Suppressor macrophage treated with lipopolysaccharide for 4 hours (primary cell): ENCODE results near the gene EFCC1.
"Not testable (repeated sequence)": the region's sequence is repeated elsewhere in the genome, so short reads cannot be mapped to it uniquely, and the experiment has no call there.

Experiments
- DNase-seq: peaks from one replicate; pipeline ENCODE4 v3.0.0-alpha.2; 2020

EFCC1 gene

GRCh38 chr3:129085818-129086217 is 84.7 kb downstream of the EFCC1 start:
- DNase-seq: no peak

DNA sequence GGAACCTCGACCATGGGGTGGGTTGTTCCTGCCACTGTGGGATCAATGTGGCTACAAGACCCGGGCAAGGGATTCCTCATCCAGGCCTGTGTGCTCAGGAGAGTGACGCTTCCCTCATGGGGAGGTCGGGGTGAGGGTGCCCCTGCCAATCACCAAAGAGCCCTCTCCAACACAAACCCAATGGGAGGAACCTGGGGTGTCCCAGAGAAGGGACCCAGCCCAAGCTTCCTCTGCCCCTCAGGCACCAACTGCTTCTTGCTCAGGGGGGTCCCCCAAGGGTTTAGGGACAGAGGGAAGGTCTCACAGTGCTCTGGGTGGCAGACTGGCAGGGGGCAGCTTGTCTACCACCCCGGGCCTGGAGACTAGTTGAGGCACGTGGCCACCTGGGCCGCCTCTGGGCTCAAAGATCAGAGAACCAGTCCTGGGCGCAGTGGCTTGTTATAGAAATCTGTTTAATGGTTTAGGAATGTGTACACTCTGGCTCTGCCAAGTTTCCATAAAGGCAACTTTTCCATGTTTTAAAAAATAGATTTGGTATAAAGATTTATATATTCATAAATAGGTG is 86.1 kb downstream of the EFCC1 start:
- no peak for DNase-seq

DNA sequence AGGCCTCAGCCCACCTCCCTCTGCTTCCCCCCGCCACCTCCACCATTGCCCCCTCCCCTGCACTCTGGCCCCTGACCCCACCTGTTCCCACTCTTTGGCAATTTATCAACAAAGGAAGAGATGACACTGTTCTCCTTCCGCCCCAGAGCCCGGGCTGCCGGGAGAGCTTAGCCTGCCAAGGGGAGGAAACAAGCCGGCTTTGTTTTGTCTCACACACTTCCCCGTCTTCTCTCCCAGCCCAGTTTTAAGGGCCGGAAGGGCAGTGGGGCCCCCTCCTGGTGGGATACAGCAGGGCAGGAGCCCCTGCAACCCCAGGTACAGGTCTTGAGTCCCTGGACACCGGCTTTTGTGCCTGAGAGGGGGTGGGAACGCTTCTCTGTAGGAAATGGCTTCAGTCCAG is 86.8 kb downstream of the EFCC1 start:
- DNase-seq: not testable (repeated sequence)

DNA sequence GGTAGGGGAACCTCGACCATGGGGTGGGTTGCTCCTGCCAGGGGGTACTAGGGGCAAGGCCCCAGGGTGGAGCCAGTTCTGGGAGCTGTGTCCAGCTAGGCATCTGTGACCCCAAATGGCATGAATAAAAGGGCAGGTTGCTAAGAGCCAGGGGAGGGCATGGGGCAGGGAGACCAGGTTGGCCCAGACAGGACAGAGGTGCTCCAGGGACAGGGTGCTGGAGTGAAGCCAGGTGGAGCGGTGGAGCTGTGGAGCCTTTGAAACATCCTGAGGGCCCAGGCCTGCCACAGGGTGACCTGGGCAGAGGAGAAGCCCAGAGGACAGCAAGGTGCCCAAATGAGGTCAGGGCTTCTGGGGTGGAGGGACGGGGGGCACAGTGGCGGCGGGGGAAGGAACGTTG is 87.2 kb downstream of the EFCC1 start:
- DNase-seq: not testable (repeated sequence)
